ENCODE data around the gene HINT3. TPM values are rescaled to one million over a fixed set of nuclear protein-coding genes. Genes with fewer than 3 reads are reported as not detected.

HINT3 gene
- polyA plus RNA-seq, 1 donor (not counting 4 experiments of a cell fraction or from before 2014, with no cell fraction given): 3.9 TPM

GRCh38 chr6:125943528-125944433 lies 12.8 kb upstream of the HINT3 start:
- Histone ChIP-seq H3K9me3 (ENCODE audit: control insufficient read depth, low read depth, low read length) (no peaks in the 10 kb centered on the region), H3K4me1 (ENCODE audit: control insufficient read depth, extremely low read depth, insufficient read depth, low read length) (peaks cover 88% of the 10 kb centered on the region), H3K27ac (ENCODE audit: control insufficient read depth, insufficient read depth, low read length) (peak overlapping the region; percentile 97), H3K4me2 (ENCODE audit: control insufficient read depth, extremely low read depth, insufficient read depth, low read depth, low read length) (peak overlapping the region; percentile 73), H3K36me3 (ENCODE audit: control insufficient read depth in 2 of 2, extremely low read depth in 1 of 2, insufficient read depth in 2 of 2, low read length in 2 of 2) (no peaks in the 10 kb centered on the region), H3K4me3 (ENCODE audit: control insufficient read depth in 2 of 3, extremely low read depth in 1 of 3, insufficient read depth in 2 of 3, low read depth in 1 of 3, low read length in 3 of 3) (peak overlapping the region in 1 of 3 experiments; percentile 21), H3K27me3 (ENCODE audit: control insufficient read depth, extremely low read depth, insufficient read depth, low read length) (no peaks in the 10 kb centered on the region), H2AFZ (ENCODE audit: control insufficient read depth, low read length) (no peak overlapping the region), H3K79me2 (ENCODE audit: control insufficient read depth, insufficient read depth, low read length) (no peaks in the 10 kb centered on the region), H4K20me1 (ENCODE audit: control insufficient read depth, extremely low read depth, insufficient read depth, low read length) (no peaks in the 10 kb centered on the region), H3K9me1 (ENCODE audit: control insufficient read depth, extremely low read depth, insufficient read depth, low read length) (no peaks in the 10 kb centered on the region), H3K9ac (ENCODE audit: control insufficient read depth, extremely low read depth, insufficient read depth, low read length) (no peak overlapping the region)
- TF ChIP-seq EZH2 (IDR thresholded peaks at IDR 0.05; ENCODE audit: low read length) (no peak), CTCF (optimal IDR thresholded peaks at IDR 0.05 in 1 of 3, IDR thresholded peaks at IDR 0.05 in 1 of 3, conservative IDR thresholded peaks at IDR 0.05 in 1 of 3; ENCODE audit: extremely low read depth in 1 of 3, insufficient read depth in 2 of 3, low read length in 3 of 3) (no peak)
- DNase-seq (ENCODE audit: low read depth, low spot score): no peak
- dilution Hi-C loops (cut with MboI; ENCODE audit: extremely low pct_ligation_motif_present, low sequenced_read_pairs): no loop called here
- FAIRE-seq: no peak

- no peak for FAIRE-seq
- H2AFZ ChIP-seq (ENCODE audit: control insufficient read depth, low read length): peak overlapping the region; percentile 64
Measured at GRCh38 chr6:125944434-125944816, 12.1 kb upstream of the HINT3 start.

More at GRCh38 chr6:125944434-125944816, 12.1 kb upstream of the HINT3 start:
- Histone ChIP-seq H3K9me3 (ENCODE audit: control insufficient read depth, low read depth, low read length) (no peaks in the 10 kb centered on the region), H3K9ac (ENCODE audit: control insufficient read depth, extremely low read depth, insufficient read depth, low read length) (no peak overlapping the region), H3K27me3 (ENCODE audit: control insufficient read depth, extremely low read depth, insufficient read depth, low read length) (no peaks in the 10 kb centered on the region), H3K4me3 (ENCODE audit: control insufficient read depth in 2 of 3, extremely low read depth in 1 of 3, insufficient read depth in 2 of 3, low read depth in 1 of 3, low read length in 3 of 3) (no peak overlapping the region), H3K27ac (ENCODE audit: control insufficient read depth, insufficient read depth, low read length) (peak overlapping the region; percentile 97), H4K20me1 (ENCODE audit: control insufficient read depth, extremely low read depth, insufficient read depth, low read length) (no peaks in the 10 kb centered on the region), H3K79me2 (ENCODE audit: control insufficient read depth, insufficient read depth, low read length) (no peaks in the 10 kb centered on the region), H3K36me3 (ENCODE audit: control insufficient read depth in 2 of 2, extremely low read depth in 1 of 2, insufficient read depth in 2 of 2, low read length in 2 of 2) (no peaks in the 10 kb centered on the region), H3K4me1 (ENCODE audit: control insufficient read depth, extremely low read depth, insufficient read depth, low read length) (peaks cover 88% of the 10 kb centered on the region), H3K4me2 (ENCODE audit: control insufficient read depth, extremely low read depth, insufficient read depth, low read depth, low read length) (peak overlapping the region; percentile 52), H3K9me1 (ENCODE audit: control insufficient read depth, extremely low read depth, insufficient read depth, low read length) (no peaks in the 10 kb centered on the region)
- dilution Hi-C loops (cut with MboI; ENCODE audit: extremely low pct_ligation_motif_present, low sequenced_read_pairs): no loop called here
- DNase-seq (ENCODE audit: low read depth, low spot score): no peak
- TF ChIP-seq EZH2 (IDR thresholded peaks at IDR 0.05; ENCODE audit: low read length) (no peak), CTCF (optimal IDR thresholded peaks at IDR 0.05 in 1 of 3, IDR thresholded peaks at IDR 0.05 in 1 of 3, conservative IDR thresholded peaks at IDR 0.05 in 1 of 3; ENCODE audit: extremely low read depth in 1 of 3, insufficient read depth in 2 of 3, low read length in 3 of 3) (no peak)

Data from keratinocyte (primary cell).